SW 1271 (cell line): ENCODE results near the gene CCNL2.

Experiments used
- DNase-seq, 2 experiments: peaks; one replicate each; lab custom pipeline; 2025; lab: John Stamatoyannopoulos, UW

Gene CCNL2

DNA sequence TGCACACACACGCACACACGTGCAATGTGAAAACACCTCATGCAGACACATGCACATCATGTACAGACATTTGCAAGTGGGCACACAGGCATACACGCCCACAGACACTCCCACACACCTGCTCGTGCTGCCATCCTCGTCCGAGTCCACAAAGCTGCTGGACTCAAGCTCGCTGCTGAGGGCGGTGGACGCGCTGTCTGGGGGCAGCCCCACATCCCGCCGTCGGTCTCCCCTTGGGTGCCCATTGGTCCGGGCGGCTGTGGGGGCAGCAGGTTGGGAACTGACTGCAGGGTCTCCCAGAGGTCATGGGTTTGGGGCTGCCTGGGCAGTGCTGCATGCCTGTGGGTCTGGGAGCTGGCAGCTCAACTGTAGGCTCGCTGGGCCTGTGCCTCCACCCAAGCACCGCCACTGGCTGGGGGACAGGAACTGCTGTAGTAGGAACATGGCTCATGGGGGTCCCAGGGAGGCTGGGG lies 57.5 kb downstream of the CCNL2 start:
- DNase-seq = no peak

- DNase-seq = no peak
Observed at GRCh38 chr1:1340791-1341548, 58.2 kb downstream of the CCNL2 start.

- DNase-seq = no peak
Observed at GRCh38 chr1:1340185-1340584, 59.0 kb downstream of the CCNL2 start.

- DNase-seq = no peak
Observed at GRCh38 chr1:1338278-1338677, 60.9 kb downstream of the CCNL2 start.

- no peak for DNase-seq
Observed at GRCh38 chr1:1337793-1338147, 61.4 kb downstream of the CCNL2 start.

DNA sequence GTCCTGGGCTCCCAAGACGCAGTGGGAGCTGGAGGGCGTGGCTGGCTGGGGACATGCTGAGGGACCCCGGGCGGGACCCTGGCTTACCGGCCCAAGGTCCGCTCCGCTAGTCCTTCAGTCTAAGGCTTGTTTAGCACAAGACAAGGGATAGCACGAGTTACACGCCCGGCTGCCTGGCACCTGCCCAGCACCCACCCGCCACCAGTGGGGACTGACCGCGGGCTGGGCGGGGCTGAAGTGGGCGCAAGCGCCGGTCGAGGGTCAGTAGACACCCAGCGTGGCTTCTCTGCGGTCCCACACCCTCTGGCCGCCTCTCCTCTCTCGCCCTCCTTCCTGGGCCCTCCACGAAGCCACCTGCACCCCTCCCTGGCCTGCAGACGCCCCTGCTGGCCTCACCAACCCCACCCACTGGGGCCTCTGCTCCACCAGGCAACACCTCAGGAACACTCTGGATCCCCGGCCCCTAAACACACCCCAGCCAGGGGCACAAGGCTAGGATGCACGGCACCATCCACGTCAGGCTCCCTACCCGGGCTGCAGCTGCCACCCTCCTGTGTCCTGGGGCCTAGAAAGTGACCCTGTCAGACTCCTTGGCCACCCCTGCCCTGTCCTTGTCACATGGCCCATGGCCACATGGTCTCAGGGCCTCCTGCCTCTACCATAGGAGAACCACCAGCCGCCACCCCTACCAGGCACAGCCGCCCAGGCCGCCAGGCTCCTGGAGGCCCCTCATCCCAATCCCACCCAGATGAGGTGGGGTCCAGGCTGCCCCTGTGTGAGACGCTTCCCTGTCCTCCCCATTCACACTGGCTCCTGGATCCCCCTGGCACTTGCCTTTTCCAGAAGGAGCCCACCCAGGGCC lies 62.0 kb downstream of the CCNL2 start:
- no peak for DNase-seq

DNA sequence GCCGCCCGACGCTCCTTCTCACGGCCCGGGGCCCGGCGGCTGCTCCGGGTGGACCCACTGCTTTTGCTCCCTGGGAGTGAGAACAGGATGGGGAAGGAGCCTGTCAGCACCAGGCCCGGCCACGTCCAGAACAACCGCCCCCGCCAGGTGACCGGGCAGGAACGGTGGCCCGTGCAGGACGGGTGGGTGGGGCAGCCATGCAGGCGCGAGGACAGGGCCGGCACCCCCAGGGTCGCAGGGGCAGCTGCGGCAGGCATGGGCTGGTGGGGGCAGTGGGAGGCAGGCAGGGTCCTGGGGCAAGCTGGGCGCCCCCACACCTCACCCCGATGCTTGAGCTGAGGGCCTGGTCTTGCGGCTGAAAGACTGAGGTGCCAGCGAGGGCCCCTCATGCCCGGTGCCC lies 62.7 kb downstream of the CCNL2 start:
- no peak for DNase-seq

- DNase-seq = no peak
Observed at GRCh38 chr1:1335792-1336248, 63.3 kb downstream of the CCNL2 start.
